ENCODE results near the gene TSPAN9. TPM values are rescaled to one million over a fixed set of nuclear protein-coding genes. Genes with fewer than 3 reads are reported as not detected.

The TSPAN9 gene
- total and polyA plus RNA-seq, 2 experiments from 2014 or later: 6.0 to 31.5 TPM

DNA sequence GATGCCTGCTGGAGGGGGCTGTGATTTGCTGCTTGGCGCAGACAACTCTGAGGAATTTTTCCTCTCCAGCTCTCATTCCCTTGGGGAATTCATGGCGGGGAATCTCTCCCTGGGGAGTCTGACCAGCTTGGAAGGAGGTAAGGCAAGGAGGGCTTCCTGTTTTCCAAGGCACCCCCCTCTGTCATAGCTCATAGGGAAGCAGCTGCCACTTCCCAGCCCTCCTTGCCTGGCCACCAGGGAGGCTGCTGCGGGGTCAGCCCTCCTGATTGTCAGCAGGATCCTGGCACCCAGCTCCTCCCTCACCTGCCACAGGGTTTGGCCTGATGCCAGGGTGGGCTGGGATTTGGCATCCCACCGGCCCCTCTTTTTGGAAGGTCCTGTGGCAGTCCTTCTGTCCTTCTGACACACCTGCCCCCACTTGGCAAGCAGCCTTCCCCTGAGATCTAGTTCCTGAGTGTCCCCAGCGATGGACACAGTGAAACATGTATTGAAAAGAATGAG, 74.9 kb downstream of the TSPAN9 start (continued):
- TF ChIP-seq ZNF462 (CRISPR knock-in tag; IDR thresholded peaks at IDR 0.05) (no peak), CTCF (conservative IDR thresholded peaks at IDR 0.05; ENCODE audit: low read depth in 2 of 2) (no peak), EZH2phosphoT487 (IDR thresholded peaks at IDR 0.05; ENCODE audit: unreplicated experiment) (no peak), POLR2AphosphoS5 (IDR thresholded peaks at IDR 0.05; ENCODE audit: low read depth) (no peak), JUNB (IDR thresholded peaks at IDR 0.05; ENCODE audit: unreplicated experiment) (no peak), NANOG (IDR thresholded peaks at IDR 0.05; ENCODE audit: borderline replicate concordance) (no peak)

DNA sequence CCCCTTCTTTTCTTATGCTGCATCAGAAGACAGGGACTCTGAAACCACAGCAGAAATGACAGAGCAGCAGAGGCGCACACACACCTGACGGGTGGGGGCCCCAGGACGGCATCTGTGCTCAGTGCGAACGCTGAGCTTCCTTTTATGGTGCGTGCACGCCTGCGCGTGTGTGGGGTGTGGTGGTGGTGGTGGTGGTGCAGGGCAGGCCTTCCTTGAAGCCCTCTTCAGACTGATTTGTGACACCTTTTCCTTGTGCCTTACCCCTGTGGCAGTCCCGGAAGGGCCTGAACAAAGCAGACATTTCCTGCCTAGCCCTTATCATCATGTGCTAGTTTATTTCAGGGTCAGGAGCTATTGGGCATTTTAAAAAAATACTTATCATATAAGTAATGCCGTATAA, 75.7 kb downstream of the TSPAN9 start:
- Histone ChIP-seq H3K4me3 (no peak overlapping the region), H3K27me3 (ENCODE audit: insufficient read depth) (no peaks in the 10 kb centered on the region), H3K36me3 (ENCODE audit: insufficient read depth) (no peaks in the 10 kb centered on the region), H3K9me2 (ENCODE audit: insufficient read depth) (no peaks in the 10 kb centered on the region), H3K4me2 (no peak overlapping the region), H2AFZ (no peak overlapping the region), H3F3A (replicated peaks; ENCODE audit: low read depth) (no peaks in the 10 kb centered on the region), H4K20me1 (replicated peaks; ENCODE audit: insufficient read depth) (peaks cover 4% of the 10 kb centered on the region; the same call in 1 of the 2 replicates), H3K27ac (ENCODE audit: low read depth) (peak overlapping the region; percentile 94; the same call in 1 of the 2 replicates), H3K4me1 (ENCODE audit: insufficient read depth) (peaks cover 46% of the 10 kb centered on the region), H3K79me2 (replicated peaks; ENCODE audit: insufficient read depth) (no peaks in the 10 kb centered on the region; the same call in 1 of the 2 replicates)
- Mint-ChIP-seq H3K36me3 (ENCODE audit: low read depth) (no peaks in the 10 kb centered on the region; the same call in 2 of the 3 replicates), H3K27ac (no peak overlapping the region; the same call in 1 of the 2 replicates), H3K4me3 (no peak overlapping the region), H3K9me3 (no peaks in the 10 kb centered on the region; the same call in 2 of the 3 replicates), H3K4me1 (peaks cover 65% of the 10 kb centered on the region), H3K27me3 (ENCODE audit: insufficient read depth, low read depth, poor library complexity) (peaks cover 13% of the 10 kb centered on the region)
- DNase-seq (ENCODE audit: low spot score): no peak
- ATAC-seq: no peak
- no peak for TF ChIP-seq JUNB (IDR thresholded peaks at IDR 0.05; ENCODE audit: unreplicated experiment)
- TF ChIP-seq NANOG (IDR thresholded peaks at IDR 0.05; ENCODE audit: borderline replicate concordance): no peak
- TF ChIP-seq POLR2AphosphoS5 (IDR thresholded peaks at IDR 0.05; ENCODE audit: low read depth): no peak
- TF ChIP-seq EZH2phosphoT487 (IDR thresholded peaks at IDR 0.05; ENCODE audit: unreplicated experiment): no peak
- TF ChIP-seq REST (IDR thresholded peaks at IDR 0.05; ENCODE audit: unreplicated experiment): no peak
